Measurements from ENCODE around the gene KLHL26.

Gene KLHL26

GRCh38 chr19:18637673-18638630, 1.1 kb downstream of the KLHL26 start:
- H4K20me1 ChIP-seq (ENCODE audit: insufficient read depth, low read length): peaks cover 22% of the 10 kb centered on the region; the same call in 1 of the 2 replicates
- no peaks in the 10 kb centered on the region for H3K27me3 ChIP-seq (ENCODE audit: insufficient read depth, low read length, poor library complexity)
- peaks cover 3% of the 10 kb centered on the region; the same call in 1 of the 2 replicates for H3K36me3 ChIP-seq (ENCODE audit: insufficient read depth, low read length)
- ATAC-seq (ENCODE audit: insufficient read depth, low read depth) (no peak), DNase-seq (peak; percentile 21)
- peaks cover 28% of the 10 kb centered on the region for H3K4me1 ChIP-seq (ENCODE audit: insufficient read depth, low read length)
- peak overlapping the region; percentile 93 for H3K9ac ChIP-seq (ENCODE audit: low read depth, low read length)
- H3K4me3 ChIP-seq (ENCODE audit: low read depth in 1 of 2, low read length in 2 of 2): peak overlapping the region; percentile 87 to 95
- H3K27ac ChIP-seq (ENCODE audit: low read length): peak overlapping the region; percentile 74
- TF ChIP-seq CTCF (IDR thresholded peaks at IDR 0.05; ENCODE audit: borderline replicate concordance, extremely low read depth, low read length, poor library complexity, severe bottlenecking) (no peak), EZH2 (IDR thresholded peaks at IDR 0.05; ENCODE audit: borderline replicate concordance, low read depth, low read length, severe bottlenecking) (no peak)
- peaks cover 55% of the 10 kb centered on the region for H3K79me2 ChIP-seq (ENCODE audit: insufficient read depth, low read length)
- H2AFZ ChIP-seq (ENCODE audit: low read depth, low read length): no peak overlapping the region
- no peaks in the 10 kb centered on the region for H3K9me3 ChIP-seq (ENCODE audit: insufficient read depth, low read length, severe bottlenecking)
- H3K4me2 ChIP-seq (ENCODE audit: insufficient read depth, low read length): peak overlapping the region; percentile 97

GRCh38 chr19:18639706-18640243, 2.9 kb downstream of the KLHL26 start:
- H3K36me3 ChIP-seq (ENCODE audit: insufficient read depth, low read length): peaks cover 3% of the 10 kb centered on the region; the same call in 1 of the 2 replicates

GRCh38 chr19:18644196-18645034, 7.6 kb downstream of the KLHL26 start:
- DNase-seq: no peak
- Histone ChIP-seq H3K4me3 (ENCODE audit: low read depth in 1 of 2, low read length in 2 of 2) (no peak overlapping the region), H3K27ac (ENCODE audit: low read length) (no peak overlapping the region), H3K36me3 (ENCODE audit: insufficient read depth, low read length) (no peaks in the 10 kb centered on the region; the same call in 1 of the 2 replicates), H3K4me1 (ENCODE audit: insufficient read depth, low read length) (no peaks in the 10 kb centered on the region; the same call in 1 of the 2 replicates), H3K9me3 (ENCODE audit: insufficient read depth, low read length, severe bottlenecking) (no peaks in the 10 kb centered on the region), H3K27me3 (ENCODE audit: insufficient read depth, low read length, poor library complexity) (no peaks in the 10 kb centered on the region), H4K20me1 (ENCODE audit: insufficient read depth, low read length) (peaks cover 60% of the 10 kb centered on the region), H3K4me2 (ENCODE audit: insufficient read depth, low read length) (no peak overlapping the region), H3K9ac (ENCODE audit: low read depth, low read length) (no peak overlapping the region), H2AFZ (ENCODE audit: low read depth, low read length) (no peak overlapping the region), H3K79me2 (ENCODE audit: insufficient read depth, low read length) (peaks cover 90% of the 10 kb centered on the region)
- no peak for ATAC-seq (ENCODE audit: insufficient read depth, low read depth)
- TF ChIP-seq EZH2 (IDR thresholded peaks at IDR 0.05; ENCODE audit: borderline replicate concordance, low read depth, low read length, severe bottlenecking): no peak
- peak; percentile 40 for TF ChIP-seq CTCF (IDR thresholded peaks at IDR 0.05; ENCODE audit: borderline replicate concordance, extremely low read depth, low read length, poor library complexity, severe bottlenecking)

More at GRCh38 chr19:18639706-18640243, 2.9 kb downstream of the KLHL26 start:
- Histone ChIP-seq H3K9ac (ENCODE audit: low read depth, low read length) (no peak overlapping the region), H3K79me2 (ENCODE audit: insufficient read depth, low read length) (peaks cover 70% of the 10 kb centered on the region), H2AFZ (ENCODE audit: low read depth, low read length) (no peak overlapping the region), H4K20me1 (ENCODE audit: insufficient read depth, low read length) (peaks cover 30% of the 10 kb centered on the region), H3K27me3 (ENCODE audit: insufficient read depth, low read length, poor library complexity) (no peaks in the 10 kb centered on the region), H3K9me3 (ENCODE audit: insufficient read depth, low read length, severe bottlenecking) (no peaks in the 10 kb centered on the region), H3K27ac (ENCODE audit: low read length) (no peak overlapping the region), H3K4me3 (ENCODE audit: low read depth in 1 of 2, low read length in 2 of 2) (no peak overlapping the region), H3K4me2 (ENCODE audit: insufficient read depth, low read length) (no peak overlapping the region; the same call in 1 of the 2 replicates), H3K4me1 (ENCODE audit: insufficient read depth, low read length) (peaks cover 28% of the 10 kb centered on the region)
- no peak for DNase-seq
- TF ChIP-seq CTCF (IDR thresholded peaks at IDR 0.05; ENCODE audit: borderline replicate concordance, extremely low read depth, low read length, poor library complexity, severe bottlenecking) (no peak), EZH2 (IDR thresholded peaks at IDR 0.05; ENCODE audit: borderline replicate concordance, low read depth, low read length, severe bottlenecking) (no peak)
- ATAC-seq (ENCODE audit: insufficient read depth, low read depth): no peak

All from DND-41 (cell line).